Skin epidermis (tissue), 12 donors: ENCODE data around the gene TMEM154.
A peak's percentile ranks its signal among the peaks of the same experiment; 100 is the strongest.

Experiments used
- H3K27ac ChIP-seq, 21 experiments: fragments of 200-600 bp; sonication (generic) in 11 of 21; one replicate each; pipeline ENCODE4 v1.5.0; 2020; ENCODE audit warnings: mild to moderate bottlenecking in 3 of 21, inconsistent platforms in 2 of 21, moderate library complexity in 2 of 21
- H3K4me3 ChIP-seq, 7 experiments: fragments of 200-600 bp; sonication (generic) in 2 of 7; one replicate each; pipeline ENCODE4 v1.5.0; 2020; ENCODE audit warnings: inconsistent platforms in 2 of 7, mild to moderate bottlenecking in 2 of 7, moderate library complexity in 1 of 7

Gene TMEM154

DNA sequence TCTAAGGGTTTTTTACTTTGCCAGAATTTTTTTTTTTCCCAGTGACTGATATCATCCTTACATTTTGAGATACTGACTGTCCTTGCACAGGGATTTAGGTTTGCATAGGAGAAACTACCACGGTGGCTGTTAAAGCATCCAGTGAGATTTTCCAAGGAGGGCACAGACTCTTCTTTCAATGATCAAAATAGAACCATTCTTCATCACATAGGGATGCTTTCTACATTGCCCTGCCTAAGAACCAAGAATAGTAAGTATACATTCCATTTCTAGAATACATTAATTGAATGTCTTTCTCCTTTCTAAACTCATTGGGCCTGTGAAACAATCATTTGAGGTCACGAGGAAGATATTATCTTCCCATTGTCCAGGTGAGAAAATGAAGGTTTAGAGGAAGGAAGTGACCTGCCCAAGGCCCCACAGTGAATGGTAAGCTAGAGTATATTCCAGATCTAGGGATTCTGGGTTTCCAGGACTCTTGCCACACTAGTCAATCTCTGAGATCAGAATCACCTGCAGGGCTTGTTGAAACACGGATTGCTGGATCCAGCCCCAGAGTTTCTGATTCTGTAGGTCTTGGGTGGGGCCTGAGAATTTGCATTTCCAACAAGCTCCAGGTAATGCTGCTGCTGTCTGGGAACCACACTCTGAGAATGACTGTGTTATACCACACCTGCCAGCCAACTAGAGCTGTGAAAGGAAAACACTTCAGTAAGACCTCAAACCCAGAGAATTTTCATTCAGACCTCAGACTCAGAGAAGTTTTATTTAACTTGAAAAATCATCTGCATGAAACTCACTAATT, 17.7 kb upstream of the TMEM154 start:
- Histone ChIP-seq H3K27ac (peak overlapping the region in 17 of 21 experiments; percentile 5 to 76 (median 58)), H3K4me3 (no peak overlapping the region)

DNA sequence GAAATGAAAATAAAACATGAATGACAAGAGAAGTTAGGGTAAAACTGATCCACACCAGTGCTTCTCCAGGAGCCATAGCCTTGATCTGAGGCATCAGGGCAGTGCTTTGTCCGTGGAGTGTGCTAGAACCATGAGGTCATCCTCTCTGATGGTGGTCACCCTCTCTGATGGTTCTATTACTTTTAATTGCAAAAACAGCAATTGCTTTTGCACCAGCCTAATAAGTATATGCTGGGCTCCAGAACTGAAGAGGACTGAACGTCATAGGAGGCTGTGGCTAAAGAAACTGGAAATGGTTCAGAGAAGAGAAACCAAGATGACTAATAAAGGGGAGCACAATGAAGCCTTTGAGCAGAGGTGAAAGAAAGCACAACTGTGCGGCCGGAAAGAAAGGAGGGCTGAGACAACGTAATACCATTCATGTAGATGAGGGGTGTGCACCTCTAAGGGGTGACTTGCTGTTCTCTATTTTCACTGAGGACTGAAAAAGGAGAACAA, 17.0 kb upstream of the TMEM154 start:
- Histone ChIP-seq H3K27ac (peak overlapping the region in 18 of 21 experiments; percentile 5 to 76 (median 58)), H3K4me3 (no peak overlapping the region)

DNA sequence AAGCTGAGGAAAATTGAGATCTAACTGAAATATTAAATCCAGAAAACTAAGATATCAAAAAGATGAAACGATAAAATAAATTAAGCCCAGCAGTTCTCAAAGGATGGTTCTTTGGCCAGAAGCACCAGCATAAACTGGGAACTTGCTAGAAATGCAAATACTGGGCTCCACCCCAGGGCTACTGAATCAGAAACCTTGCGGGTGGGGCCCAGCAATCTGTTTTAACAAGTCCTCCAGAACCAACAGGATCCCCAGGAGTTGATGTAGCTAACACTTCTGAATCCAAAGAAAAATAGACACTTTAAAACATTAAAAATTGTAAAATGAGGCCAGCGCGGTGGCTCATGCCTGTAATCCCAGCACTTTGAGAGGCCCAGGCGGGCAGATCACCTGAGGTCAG, 14.1 kb upstream of the TMEM154 start:
- Histone ChIP-seq H3K4me3 (no peak overlapping the region), H3K27ac (peak overlapping the region in 17 of 21 experiments; percentile 6 to 76 (median 46))

DNA sequence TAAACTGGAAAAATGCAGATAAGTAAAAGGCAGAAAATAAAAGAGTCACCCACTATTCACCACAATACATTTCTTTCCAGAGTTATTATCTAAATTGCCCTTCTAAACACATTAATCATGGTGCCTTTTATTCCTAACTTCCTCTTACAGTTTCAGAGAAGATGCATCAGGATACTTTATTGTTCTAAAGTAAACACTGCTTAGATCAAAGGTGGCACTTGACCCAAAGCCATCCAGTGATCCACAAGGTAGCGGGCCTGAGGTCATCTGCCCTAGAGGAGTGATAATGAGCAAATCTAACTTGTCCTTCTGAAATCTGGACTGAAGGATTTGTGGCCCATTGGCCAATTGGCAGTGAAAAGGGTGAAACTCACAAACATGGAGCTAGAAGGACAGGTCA, 12.0 kb upstream of the TMEM154 start:
- no peak overlapping the region for H3K4me3 ChIP-seq
- no peak overlapping the region for H3K27ac ChIP-seq

DNA sequence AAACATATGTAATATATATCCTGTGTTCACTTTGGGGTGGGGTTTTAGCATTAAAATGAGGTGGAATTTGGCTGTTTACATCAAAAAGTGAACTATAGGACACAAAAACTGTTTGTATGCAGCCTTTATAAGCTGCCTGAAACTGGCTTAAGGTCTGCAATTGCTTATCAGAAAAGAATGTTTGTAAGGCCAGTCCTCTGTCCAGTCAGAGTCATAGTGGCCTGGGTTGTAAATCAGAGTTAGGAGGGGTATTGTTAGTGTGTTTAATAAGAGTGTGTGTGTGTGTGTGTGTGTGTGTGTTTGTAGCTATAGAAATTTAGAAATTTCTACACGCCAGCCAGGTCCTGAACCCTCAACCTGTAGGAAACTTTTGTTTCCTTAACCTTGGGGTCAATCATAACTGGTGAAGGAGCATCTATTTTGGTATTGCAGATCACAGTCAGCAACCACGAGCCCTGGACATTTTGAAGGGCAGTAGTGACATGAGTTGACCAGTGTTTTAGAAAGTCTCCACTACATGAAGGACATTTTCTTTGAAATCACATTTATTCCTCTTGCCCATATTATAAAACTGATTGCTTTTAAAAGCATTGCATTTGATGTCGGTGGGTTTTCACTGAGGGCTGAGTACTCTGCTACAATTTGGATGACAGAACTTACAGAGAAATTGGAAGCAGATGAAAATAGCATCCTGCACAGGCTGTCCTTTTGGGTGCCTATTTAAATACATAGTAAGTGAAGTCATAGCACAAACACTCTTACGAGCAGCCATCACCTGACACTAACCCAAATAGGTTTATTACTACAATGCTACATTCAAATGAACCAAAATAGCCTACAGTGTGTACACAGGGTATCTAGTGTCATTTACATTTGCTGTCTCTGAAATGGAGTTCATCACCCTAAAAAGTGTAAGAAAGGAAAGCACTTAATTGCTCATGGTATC, 11.2 kb upstream of the TMEM154 start:
- Histone ChIP-seq H3K27ac (no peak overlapping the region), H3K4me3 (no peak overlapping the region)

DNA sequence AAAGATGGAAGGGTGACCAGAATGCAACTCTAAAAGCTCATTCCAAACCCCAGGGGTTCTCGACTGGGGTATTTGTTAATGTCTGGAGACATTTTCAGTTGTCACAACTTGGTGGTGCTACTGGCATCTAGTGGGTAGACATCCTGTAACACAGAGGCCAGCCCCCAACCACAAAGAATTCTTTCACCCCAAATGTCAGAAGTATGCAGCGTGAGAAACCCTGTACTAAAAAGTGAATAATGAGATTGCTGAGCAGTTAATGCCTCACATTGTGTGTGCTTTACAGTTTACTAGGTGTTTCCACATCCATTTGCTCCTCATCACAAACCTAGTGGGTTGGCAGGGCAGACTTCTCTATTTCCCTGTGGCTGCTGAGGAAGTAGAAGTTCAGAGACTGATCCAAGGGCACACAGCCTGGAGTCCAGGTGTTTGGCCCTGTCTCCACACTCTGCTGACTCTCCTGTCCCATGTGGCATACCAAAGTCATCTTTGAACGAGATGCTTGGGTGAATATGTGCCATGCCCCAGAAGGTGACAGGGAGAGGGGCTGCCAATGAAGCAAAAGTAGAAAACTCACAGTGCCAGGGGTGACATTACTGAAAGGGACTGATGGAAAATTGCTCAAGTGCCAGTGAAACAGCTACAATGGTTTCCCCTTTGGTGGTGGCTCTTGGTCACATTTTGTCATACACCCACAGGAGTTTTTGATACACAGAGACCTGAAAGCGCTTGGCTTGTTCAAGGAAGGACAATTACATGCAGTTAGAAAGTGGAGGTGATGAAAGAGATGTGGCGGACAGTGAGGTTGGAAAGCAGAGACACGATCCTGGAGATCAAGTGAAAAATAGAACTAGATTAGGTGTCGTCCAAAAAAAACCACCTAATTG, 10.1 kb upstream of the TMEM154 start:
- no peak overlapping the region for H3K4me3 ChIP-seq
- no peak overlapping the region for H3K27ac ChIP-seq

DNA sequence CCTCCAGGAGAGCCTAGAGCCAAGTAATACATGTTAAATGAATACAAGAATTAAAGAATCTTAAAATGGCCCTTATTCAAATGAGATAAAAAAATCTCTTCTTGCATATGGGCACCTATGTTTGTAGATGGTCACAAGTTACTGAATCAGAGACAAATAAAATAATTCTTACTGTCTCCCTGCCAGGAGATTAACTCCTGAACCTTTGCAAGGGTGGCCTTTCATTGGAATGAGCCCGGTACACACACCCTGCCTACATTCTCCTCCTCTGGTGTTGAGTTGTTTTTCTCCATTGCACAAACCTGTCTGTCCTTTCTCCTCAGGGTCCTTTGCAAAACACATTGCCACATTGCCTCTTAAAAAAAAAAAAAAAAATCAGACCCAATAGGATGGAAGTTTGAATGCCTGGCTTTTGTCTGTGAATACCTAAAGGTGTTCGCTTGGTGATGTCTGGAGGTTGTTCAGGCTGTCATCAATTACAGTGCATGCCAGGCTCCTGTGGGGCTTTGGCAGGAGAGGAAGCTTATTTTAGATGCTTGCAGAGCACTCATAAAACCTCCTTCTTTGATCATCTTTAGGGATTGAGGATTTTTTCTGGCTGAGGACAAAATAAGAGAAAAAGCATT, 8.3 kb upstream of the TMEM154 start:
- no peak overlapping the region for H3K4me3 ChIP-seq
- H3K27ac ChIP-seq: no peak overlapping the region

DNA sequence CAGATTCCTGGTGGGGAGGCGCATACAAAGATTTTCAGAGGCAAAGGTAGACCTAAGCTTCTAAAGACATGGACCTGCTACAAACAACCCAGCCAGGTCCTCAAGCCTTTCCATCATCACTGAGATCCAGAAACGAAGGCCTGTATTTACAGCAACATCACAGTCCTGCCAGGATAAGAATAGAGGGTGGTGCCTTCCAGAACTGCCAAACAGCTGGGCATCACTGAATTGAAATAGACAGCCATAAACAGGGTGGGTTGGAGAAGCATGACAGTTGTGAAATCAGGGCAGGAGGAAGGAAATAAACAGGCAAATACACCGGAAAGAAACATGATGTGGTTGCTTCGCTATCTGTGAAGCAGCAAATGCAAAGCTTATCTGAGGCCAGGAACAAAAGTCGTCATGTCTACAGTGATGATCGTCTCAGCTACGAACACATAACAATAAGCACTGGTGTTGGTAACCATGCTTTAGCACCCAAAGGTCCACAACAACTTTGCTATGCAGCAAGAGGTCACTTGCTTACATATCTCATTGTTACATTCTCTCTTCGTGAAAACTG, 6.7 kb upstream of the TMEM154 start:
- Histone ChIP-seq H3K27ac (no peak overlapping the region), H3K4me3 (no peak overlapping the region)

DNA sequence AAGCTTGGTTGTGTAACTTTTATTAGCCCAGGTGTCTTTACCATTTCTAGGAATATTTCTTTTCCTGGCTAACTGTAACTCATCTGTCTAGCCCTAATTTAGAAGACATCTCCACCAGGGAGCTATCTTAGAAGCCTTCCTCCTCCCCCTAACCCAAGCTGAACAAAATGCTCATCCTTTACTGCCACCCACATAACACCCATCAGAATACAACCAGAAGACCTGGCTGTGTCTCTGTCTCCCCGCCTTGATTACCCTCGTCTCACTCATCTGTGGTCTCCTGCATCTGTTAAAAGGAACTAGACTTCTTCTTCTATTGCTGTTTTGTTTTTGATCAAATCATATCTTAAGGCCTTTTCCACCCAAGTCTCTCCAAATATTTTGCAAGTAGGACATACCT, 4.8 kb upstream of the TMEM154 start:
- Histone ChIP-seq H3K27ac (no peak overlapping the region), H3K4me3 (no peak overlapping the region)

DNA sequence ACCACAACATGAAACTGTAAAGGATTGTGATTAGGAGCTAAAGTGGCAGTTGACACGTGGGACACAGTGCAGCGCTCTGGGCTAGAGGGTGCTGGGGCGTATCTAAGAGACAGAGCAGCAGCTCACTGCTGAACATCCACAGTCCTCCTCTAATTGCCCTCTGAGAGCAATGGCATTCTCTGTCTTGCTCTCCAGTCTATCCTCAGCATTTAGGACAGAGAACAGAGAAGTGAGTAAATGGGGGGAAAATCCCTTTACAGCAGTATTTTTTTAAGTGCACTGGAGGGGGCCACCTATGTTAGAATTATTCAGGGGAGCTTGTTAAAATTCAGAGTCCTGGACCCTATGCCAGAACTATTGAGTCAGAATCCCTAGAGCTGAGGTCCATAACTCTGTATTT, 4.2 kb upstream of the TMEM154 start:
- Histone ChIP-seq H3K4me3 (no peak overlapping the region), H3K27ac (no peak overlapping the region)

DNA sequence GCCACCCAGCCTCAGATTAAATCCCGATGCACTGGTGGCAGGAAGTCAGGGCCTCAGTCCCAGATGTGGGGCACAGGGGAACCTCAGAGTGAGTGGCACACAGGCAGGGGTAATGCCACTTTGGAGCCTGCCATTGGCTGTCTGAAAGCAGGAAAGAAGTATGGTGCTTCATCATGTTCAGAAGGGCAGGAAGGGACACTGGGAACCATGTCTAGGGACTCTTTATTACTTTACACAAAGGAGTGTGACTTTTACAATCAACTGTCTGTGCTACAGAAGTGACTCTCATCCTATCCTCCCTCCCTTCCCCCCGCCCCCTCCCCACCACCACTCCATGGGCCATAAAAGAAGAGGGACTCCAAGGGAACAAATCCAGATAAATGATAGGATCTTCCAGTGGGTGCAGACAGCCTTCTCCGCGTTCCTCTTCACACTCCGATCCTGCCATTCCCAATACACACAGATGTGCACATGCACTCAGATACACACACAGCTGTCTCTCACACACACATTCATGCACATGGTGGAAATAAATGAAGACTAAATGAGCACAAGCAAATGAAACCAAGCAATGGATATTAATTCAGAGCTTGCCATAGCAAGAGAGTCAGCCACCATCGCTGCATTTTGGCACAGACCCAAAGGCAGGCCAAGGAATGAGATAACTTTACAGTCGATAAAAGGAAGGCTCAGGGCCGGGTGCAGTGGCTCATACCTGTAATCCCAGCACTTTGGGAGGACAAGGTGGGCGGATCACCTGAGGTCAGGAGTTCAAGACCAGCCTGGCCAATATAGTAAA, 2.5 kb upstream of the TMEM154 start:
- H3K4me3 ChIP-seq: no peak overlapping the region
- peak overlapping the region in 1 of 21 experiments; percentile 87 for H3K27ac ChIP-seq

DNA sequence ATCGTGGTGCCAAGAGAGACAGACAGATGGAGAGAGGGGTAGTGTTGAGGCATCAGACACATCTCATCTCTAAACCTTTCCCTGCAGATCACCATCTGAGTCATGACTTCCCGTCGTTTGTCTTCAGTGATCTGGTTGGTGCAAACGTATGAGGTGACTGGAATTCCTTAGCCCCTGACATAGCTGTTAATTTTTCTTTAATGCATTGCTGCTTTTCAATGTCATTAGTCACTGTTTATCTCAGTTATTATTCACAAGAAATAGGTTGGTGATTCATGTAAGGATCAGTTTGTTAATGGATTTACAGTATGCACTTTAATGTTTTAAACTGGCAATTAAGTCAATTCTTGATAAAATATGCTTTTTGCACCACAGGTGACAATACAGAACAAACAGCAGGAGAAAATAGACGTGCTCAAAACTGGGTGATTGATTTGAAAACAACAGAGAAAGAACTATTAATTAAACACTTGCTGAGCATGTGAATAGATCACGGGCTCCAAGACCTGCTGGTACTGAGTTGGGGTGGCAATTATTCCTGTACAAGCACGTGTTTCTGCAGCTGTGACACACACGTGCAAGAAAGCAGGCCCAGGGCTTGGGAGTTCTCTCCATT, 1.3 kb upstream of the TMEM154 start:
- Histone ChIP-seq H3K4me3 (no peak overlapping the region), H3K27ac (peak overlapping the region in 11 of 21 experiments; percentile 33 to 95 (median 87))

DNA sequence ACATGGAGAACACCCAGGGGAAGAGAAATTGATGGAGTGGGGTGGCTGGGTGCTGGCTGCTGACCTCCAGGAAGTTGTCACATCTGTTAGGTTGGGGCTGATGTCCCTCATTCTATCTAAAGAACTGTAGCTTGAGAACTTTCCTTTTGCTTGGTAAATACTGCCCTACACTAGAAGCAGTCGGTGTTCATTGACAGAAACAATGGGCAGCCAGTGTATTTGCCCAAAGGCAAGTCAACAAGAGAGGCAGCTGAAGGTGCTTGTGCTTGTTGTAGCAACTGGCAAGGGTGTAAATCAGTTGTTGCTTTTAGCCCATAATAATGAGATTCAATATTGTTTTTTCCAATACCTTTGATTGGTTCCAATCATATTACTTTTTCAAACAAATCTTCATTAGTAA, 956 bp downstream of the TMEM154 start:
- H3K27ac ChIP-seq: peak overlapping the region in 18 of 21 experiments; percentile 14 to 95 (median 84)
- H3K4me3 ChIP-seq: peak overlapping the region in 6 of 7 experiments; percentile 37 to 58 (median 50)

DNA sequence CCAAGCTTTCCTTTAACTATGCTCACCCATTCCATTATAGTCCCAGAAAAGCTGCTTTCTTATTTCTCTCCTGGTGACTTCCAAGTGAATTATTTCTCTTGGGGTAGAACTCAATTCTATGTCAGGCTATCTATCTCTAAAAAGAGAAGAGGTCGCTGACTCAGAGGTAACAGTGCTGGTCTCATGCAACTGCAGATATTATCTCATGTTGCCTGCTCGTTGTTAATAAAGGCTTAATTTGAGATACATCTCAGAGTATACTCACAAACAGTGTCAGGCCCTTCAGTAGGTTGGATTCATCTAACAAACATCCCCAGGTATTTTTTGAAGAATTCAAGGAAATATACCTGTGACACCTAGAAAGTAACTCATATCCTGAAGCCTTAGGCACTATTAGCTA, 2.7 kb downstream of the TMEM154 start:
- no peak overlapping the region for H3K4me3 ChIP-seq

DNA sequence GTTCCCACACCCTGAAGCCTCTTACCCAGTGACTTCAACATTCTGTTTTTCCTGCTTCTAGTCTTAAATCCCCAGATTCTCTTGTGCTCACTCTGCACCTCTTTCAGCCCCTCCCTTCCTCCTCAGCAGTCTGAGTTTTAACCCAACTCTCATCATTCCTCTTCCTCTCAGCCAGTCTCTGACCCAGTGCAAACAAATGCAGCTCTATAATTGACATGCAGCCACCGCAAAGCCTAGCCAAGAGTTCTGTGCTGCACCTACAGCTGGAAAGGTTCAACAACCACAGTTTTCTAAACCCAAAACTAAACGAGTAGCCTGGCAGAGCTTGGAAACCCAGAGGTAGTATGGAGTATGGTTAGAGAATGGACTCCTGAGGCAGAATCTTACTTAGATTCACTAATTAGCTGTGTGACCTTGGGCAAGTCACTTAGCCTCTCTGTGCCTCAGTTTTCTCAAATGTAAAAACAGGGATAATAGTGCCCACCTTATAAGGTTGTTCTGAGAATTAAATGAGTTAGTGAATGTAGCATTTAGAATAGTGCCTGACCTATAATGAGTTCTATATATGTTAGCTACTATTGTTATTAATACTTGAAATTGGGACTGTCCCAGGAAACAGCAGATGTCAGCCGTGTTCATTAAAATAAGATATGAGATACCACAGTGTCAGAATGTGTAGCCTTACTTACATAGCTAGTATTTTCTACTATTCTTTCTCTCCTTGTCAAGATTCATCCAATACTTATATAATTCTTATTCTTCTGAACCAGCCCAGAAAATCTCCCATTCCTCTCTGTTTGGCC, 3.5 kb downstream of the TMEM154 start:
- peak overlapping the region in 1 of 21 experiments; percentile 46 for H3K27ac ChIP-seq
- no peak overlapping the region for H3K4me3 ChIP-seq

More for the DNA sequence above, 2.7 kb downstream of the TMEM154 start:
- peak overlapping the region in 2 of 21 experiments; percentile 24 to 29 for H3K27ac ChIP-seq

DNA sequence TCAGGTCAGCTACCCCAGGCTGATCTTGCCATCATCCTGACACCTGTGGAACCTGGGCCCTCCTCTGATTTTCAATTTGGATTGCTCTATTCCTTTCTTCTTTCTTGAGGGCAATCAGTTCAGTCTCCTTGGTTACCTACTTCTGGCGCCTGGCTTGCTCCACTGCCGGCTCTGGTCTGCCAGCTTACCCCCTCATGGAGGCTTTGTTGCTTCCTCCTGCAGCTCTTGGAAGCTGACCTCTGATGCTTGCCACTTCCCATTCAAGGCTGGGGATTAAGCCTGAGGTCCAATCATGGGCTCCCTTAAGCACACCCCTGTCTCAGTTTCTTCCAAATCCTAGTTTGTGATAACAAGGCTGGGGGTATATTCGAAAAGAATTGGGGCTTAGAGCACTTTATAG, 5.4 kb downstream of the TMEM154 start:
- H3K27ac ChIP-seq: peak overlapping the region in 3 of 21 experiments; percentile 19 to 38 (median 30)
- no peak overlapping the region for H3K4me3 ChIP-seq

DNA sequence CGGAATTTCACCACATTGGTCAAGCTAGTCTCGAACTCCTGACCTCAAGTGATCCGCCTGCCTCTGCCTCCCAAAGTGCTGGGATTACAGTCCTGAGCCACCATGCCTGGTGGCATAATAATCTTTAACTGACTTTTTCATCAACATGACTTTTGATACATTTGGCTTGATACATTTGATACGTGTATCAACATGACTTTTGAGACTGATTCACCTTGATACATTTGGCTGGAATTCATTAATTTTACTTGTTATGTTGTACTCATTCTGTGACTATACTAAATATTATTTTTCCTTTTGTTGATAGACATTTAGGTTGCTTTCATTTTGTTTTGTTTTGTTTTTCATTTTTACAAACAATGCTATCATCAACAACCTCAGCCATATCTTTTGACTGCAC, 6.3 kb downstream of the TMEM154 start:
- no peak overlapping the region for H3K4me3 ChIP-seq
- H3K27ac ChIP-seq: no peak overlapping the region
